GM12864 (cell line): ENCODE measurements around the gene EIF4E2.

Source experiments
- DNase-seq: peaks from one replicate; pipeline ENCODE4 v3.0.0-alpha.2; 2011; ENCODE audit warnings: low read depth
- H3K4me3 ChIP-seq: 2 replicates; pipeline ENCODE4 v1.5.1; 2011; ENCODE audit warnings: mild to moderate bottlenecking, low read depth, low read length, control low read depth
- CTCF ChIP-seq: IDR thresholded peaks from 2 replicates; pipeline ENCODE4 v1.5.1; 2011; ENCODE audit warnings: low read depth, mild to moderate bottlenecking, moderate library complexity, low read length, control low read depth, inconsistent platforms; ENCODE audit errors: missing control alignments

EIF4E2 gene

DNA sequence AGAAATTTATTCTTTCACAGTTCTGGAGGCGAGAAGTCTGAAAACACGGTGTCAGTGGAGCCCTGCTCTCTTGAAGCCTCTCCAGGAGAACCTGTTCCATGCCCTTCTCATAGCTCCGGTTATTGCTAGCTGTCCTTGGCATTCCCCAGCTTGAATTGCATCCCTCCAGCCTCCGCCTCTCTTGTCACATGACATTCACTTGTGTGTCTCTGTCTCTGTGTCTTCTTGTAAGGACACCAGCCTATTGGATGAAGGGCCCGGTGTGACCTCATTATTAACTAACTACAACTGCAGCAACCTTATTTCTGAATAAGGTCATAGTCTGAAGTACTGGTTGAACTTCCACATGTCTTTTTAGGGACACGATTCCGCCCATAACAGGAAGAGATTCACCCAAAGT, 34.9 kb upstream of the EIF4E2 start:
- no peak for DNase-seq
- no peak for TF ChIP-seq CTCF
- H3K4me3 ChIP-seq = no peak overlapping the region

GRCh38 chr2:232516551-232516950, 33.9 kb upstream of the EIF4E2 start:
- H3K4me3 ChIP-seq = no peak overlapping the region
- DNase-seq = no peak
- TF ChIP-seq CTCF = no peak

DNA sequence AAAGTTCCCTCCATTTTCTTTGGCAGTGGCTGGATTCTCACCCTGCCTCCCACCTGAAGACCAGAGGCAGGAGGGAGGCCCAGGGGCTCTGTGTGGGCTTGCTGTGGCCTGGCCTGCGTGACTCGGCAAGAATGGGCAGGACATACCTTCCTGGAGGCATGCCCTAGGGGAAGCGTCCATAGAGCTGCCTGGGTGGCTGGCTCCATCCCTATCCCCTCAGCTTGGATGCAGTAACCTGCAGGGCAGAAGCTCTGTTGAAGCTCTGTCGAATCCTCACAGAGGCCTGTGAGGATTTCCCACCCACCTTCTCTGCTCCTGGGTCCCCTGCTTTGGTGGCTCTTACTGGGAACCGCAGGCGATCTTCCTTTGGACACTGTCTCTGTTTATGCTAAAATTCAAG, 31.6 kb upstream of the EIF4E2 start:
- TF ChIP-seq CTCF = no peak
- H3K4me3 ChIP-seq = no peak overlapping the region
- no peak for DNase-seq

DNA sequence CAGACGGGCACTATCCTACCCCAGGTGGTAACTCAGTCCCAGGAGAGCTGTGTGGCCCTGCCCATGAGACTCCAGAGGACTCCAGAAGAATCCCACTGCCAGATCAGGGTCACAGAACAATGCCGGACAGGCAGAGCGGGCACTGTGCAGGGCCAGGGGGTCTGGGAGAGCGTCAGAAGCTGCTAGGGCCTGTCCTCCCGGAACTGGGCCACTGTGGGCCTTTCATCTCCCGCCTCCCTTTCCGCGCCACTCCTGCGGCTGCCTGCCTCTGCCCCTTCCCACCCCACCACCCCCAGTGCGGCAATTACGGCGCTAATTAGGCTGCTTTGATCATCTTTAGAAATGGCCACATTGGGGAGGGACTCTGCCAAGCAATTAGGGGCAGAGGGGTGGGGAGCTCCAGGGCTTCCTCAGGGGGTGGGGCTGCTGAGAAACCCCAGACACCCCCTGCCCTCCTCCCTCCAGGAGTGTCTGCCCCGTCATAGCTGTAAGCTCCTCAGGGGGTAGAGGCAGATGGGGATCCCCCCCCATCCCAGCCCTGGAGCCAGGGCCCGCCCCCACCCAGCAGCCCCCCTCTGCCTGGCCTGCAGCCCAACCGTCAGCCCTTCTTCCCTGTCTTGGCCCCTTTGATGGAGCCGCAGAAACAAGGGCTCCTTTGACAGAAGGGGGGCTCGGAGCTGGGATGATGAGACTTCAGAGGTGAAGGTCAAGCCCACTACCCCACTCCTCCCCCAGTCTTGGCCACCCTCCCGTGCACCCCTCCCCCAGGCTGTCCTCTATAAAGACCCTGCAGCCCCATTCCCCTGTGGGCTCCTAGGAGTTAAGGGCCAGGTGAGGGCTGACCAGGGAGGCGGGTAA, 30.7 kb upstream of the EIF4E2 start, which contains the start of gene PRSS56:
Gene PRSS56 (plus strand): TSS at position 808 of the 858 bp plus-strand sequence. CDS start 211 bp downstream, outside the sequence.
- TF ChIP-seq CTCF = no peak
- no peak within 1 kb of the TSS for H3K4me3 ChIP-seq

GRCh38 chr2:232520489-232520888, 30.0 kb upstream of the EIF4E2 start:
- no peak overlapping the region for H3K4me3 ChIP-seq
- no peak for TF ChIP-seq CTCF
- no peak for DNase-seq

More for the DNA sequence above, 30.7 kb upstream of the EIF4E2 start, which contains the start of gene PRSS56:
- no peak for DNase-seq

DNA sequence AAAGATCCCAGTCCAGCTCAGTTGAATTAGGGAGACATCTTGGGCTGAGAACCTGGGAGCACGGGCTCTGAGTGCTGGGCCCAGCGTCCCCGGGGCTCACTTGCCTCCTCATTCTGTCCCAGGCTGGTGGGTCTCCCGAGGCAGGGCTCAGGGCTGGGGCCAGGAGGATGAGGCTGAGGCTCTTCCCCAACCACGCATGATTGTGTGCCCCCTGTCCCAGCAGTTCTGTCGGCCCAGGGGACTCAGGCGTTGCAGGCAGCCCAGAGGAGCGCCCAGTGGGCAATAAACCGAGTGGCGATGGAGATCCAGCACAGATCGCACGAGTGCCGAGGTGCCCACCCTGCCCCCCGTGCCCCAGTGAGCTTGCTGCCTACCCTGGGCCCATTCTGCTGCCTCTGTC, 29.4 kb upstream of the EIF4E2 start:
- no peak for TF ChIP-seq CTCF
- H3K4me3 ChIP-seq = no peak overlapping the region
- DNase-seq = no peak
